Osteocyte (in vitro differentiated cells): Measurements from ENCODE around the gene SLC38A3. TPM values are rescaled to one million over a fixed set of nuclear protein-coding genes. Genes with fewer than 3 reads are reported as not detected.

Experiments
- DNase-seq: peaks from one replicate; pipeline ENCODE4 v3.0.0; 2021; ENCODE audit warnings: mixed read lengths; ENCODE audit not compliant: unreplicated experiment; ENCODE audit errors: extremely low spot score
- H3K27ac Mint-ChIP-seq: one replicate; pipeline ENCODE4 v1.8.0; 2021; ENCODE audit warnings: mild to moderate bottlenecking, mixed read lengths; ENCODE audit not compliant: unreplicated experiment
- H3K27me3 Mint-ChIP-seq: one replicate; pipeline ENCODE4 v1.8.0; 2021; ENCODE audit warnings: mixed read lengths; ENCODE audit not compliant: unreplicated experiment
- H3K36me3 Mint-ChIP-seq: one replicate; pipeline ENCODE4 v1.8.0; 2021; ENCODE audit warnings: mixed read lengths; ENCODE audit not compliant: unreplicated experiment
- H3K4me1 Mint-ChIP-seq: one replicate; pipeline ENCODE4 v1.8.0; 2021; ENCODE audit warnings: mixed read lengths; ENCODE audit not compliant: unreplicated experiment
- H3K4me3 Mint-ChIP-seq: one replicate; pipeline ENCODE4 v1.8.0; 2021; ENCODE audit warnings: mild to moderate bottlenecking, moderate library complexity, mixed read lengths; ENCODE audit not compliant: unreplicated experiment
- H3K9me3 Mint-ChIP-seq: one replicate; pipeline ENCODE4 v1.8.0; 2021; ENCODE audit warnings: mixed read lengths; ENCODE audit not compliant: unreplicated experiment
- total RNA-seq: library from RNA; stranded (reverse); gene quantifications from 2 replicates; pipeline ENCODE4 v1.2.1, GENCODE V29; 2021
- TF ChIP-seq, protein P1 (sequence below): fragments of 200-600 bp; sonication (generic); IDR thresholded peaks from 2 replicates; pipeline ENCODE4 v1.5.0; 2021; ENCODE audit warnings: antibody characterized with exemption, mild to moderate bottlenecking, moderate library complexity

The SLC38A3 gene
- total RNA-seq, 1 donor from 2014 or later = 3.9 TPM

DNA sequence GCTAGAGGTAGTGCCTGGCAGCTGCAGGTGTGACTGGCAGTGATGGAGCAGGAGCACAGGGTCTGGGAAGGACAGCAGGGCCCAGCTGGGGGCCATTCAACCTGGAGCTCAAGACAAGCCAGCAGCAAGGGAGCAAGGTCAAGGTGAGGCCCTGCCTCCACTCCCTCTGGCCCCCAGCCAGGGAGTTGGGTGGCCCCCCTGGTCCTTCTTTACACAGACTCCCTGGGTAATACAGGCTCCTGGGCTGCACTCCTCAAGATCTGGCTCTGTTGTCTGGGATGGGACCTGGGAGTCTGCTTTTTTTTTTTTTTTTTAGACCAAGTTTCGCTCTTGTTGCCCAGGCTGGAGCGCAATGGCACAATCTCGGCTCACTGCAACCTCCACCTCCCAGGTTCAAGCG, 45.4 kb downstream of the SLC38A3 start:
- Mint-ChIP-seq H3K4me1 (peaks cover 50% of the 10 kb centered on the region), H3K27ac (no peak overlapping the region), H3K9me3 (no peaks in the 10 kb centered on the region), H3K4me3 (no peak overlapping the region), H3K36me3 (peaks cover 6% of the 10 kb centered on the region), H3K27me3 (no peaks in the 10 kb centered on the region)
- no peak for DNase-seq
- TF ChIP-seq, protein P1, sequence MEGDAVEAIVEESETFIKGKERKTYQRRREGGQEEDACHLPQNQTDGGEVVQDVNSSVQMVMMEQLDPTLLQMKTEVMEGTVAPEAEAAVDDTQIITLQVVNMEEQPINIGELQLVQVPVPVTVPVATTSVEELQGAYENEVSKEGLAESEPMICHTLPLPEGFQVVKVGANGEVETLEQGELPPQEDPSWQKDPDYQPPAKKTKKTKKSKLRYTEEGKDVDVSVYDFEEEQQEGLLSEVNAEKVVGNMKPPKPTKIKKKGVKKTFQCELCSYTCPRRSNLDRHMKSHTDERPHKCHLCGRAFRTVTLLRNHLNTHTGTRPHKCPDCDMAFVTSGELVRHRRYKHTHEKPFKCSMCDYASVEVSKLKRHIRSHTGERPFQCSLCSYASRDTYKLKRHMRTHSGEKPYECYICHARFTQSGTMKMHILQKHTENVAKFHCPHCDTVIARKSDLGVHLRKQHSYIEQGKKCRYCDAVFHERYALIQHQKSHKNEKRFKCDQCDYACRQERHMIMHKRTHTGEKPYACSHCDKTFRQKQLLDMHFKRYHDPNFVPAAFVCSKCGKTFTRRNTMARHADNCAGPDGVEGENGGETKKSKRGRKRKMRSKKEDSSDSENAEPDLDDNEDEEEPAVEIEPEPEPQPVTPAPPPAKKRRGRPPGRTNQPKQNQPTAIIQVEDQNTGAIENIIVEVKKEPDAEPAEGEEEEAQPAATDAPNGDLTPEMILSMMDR = no peak

- no peak for DNase-seq
- Mint-ChIP-seq H3K36me3 (peaks cover 6% of the 10 kb centered on the region), H3K27ac (peak overlapping the region; percentile 27), H3K9me3 (no peaks in the 10 kb centered on the region), H3K27me3 (no peaks in the 10 kb centered on the region), H3K4me1 (peaks cover 43% of the 10 kb centered on the region), H3K4me3 (no peak overlapping the region)
- TF ChIP-seq, protein P1 = no peak
Measured at GRCh38 chr3:50251220-50251619, 46.1 kb downstream of the SLC38A3 start.

DNA sequence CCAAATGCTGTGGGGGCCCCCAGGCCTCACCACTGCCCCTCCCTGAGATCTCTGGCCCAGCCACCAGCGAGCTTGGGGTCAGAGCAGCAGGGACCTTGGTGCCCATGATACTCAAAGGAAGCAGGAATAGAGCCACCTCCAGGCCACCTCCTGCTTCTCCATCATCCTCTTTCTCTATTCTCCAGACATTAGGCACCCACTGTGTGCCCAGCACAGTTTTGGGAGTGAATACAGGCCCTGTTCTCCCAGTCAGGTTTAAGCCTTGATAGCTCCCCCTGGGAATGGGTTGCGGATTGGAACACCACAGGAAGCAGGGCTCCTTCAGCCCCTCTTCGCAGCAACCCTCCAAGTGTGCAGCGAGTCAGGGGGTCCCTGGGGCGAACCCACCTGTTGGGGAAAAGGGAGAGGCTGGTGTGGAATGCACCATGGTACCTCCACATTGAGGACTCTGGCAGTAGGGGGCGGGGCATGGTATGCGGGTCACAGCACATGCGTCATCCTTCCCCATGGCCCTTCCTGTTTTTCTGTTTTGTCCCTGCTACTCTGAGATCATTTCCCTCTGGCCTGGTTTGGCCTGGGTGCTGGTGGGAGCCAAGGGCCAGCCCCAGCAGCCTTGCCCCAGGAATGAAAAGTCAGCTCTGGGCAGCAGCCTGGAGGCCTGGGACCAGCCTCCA, 49.6 kb downstream of the SLC38A3 start:
- TF ChIP-seq, protein P1 = no peak
- no peaks in the 10 kb centered on the region for H3K9me3 Mint-ChIP-seq
- no peaks in the 10 kb centered on the region for H3K27me3 Mint-ChIP-seq
- H3K4me3 Mint-ChIP-seq = no peak overlapping the region
- no peak for DNase-seq
- peaks cover 19% of the 10 kb centered on the region for H3K4me1 Mint-ChIP-seq
- H3K27ac Mint-ChIP-seq = no peak overlapping the region
- H3K36me3 Mint-ChIP-seq = peaks cover 20% of the 10 kb centered on the region

GRCh38 chr3:50255251-50255615, 50.2 kb downstream of the SLC38A3 start:
- peaks cover 16% of the 10 kb centered on the region for H3K4me1 Mint-ChIP-seq
- no peak overlapping the region for H3K4me3 Mint-ChIP-seq
- no peak for DNase-seq
- H3K27ac Mint-ChIP-seq = no peak overlapping the region
- H3K27me3 Mint-ChIP-seq = no peaks in the 10 kb centered on the region
- peaks cover 20% of the 10 kb centered on the region for H3K36me3 Mint-ChIP-seq
- H3K9me3 Mint-ChIP-seq = no peaks in the 10 kb centered on the region
- TF ChIP-seq, protein P1 = no peak

DNA sequence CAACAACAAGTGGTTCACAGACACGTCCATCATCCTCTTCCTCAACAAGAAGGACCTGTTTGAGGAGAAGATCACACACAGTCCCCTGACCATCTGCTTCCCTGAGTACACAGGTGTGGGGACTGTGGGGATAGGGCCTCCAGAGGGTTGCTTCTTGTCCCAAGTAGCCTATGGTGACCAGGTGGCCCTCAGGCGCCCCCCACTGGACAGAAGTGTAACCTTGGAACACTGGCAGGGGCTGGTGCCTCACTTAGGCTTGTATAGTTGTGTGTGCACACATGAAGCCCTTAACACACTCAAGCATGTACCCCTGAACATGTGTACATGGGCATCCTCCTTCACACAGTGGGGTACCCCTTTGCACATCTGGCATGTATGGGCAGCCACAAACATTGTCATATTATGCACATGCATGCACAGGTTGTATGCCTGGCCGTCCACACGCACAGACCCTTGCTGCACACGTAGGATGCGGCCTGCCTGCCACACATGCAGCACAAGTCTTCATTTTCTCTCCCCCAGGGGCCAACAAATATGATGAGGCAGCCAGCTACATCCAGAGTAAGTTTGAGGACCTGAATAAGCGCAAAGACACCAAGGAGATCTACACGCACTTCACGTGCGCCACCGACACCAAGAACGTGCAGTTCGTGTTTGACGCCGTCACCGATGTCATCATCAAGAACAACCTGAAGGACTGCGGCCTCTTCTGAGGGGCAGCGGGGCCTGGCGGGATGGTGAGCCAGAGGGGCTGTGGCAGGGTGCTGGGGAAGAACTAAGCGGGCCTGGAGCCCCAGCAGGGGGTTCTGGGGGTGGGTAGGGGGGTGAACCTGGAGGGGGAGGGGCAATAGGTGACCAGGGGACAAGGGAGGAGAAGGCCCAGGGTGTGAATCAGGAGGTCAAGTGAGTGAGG, 52.2 kb downstream of the SLC38A3 start:
- H3K9me3 Mint-ChIP-seq = no peaks in the 10 kb centered on the region
- H3K27me3 Mint-ChIP-seq = no peaks in the 10 kb centered on the region
- TF ChIP-seq, protein P1 = peak; percentile 61
- DNase-seq = no peak
- H3K4me3 Mint-ChIP-seq = no peak overlapping the region
- peaks cover 20% of the 10 kb centered on the region for H3K4me1 Mint-ChIP-seq
- H3K27ac Mint-ChIP-seq = peak overlapping the region; percentile 34
- H3K36me3 Mint-ChIP-seq = peaks cover 17% of the 10 kb centered on the region
